SK-N-SH (cell line): ENCODE results near the gene COL4A2. TPM values are rescaled to one million over a fixed set of nuclear protein-coding genes. Genes with fewer than 3 reads are reported as not detected.

Experiments
- CTCF ChIA-PET: fragments of 300-600, 350-600 bp; formaldehyde crosslinking; extraction: SDS; loops from one replicate; lab custom pipeline; 2021; lab: Yijun Ruan, JAX
- POLR2A ChIA-PET: fragments of 350-600 bp; sonication (Branson Sonifier 250); formaldehyde crosslinking; extraction: SDS; loops from one replicate; lab custom pipeline; 2020; ENCODE audit warnings: antibody characterized with exemption, inconsistent platforms; lab: Yijun Ruan, JAX
- DNase-seq: peaks from one replicate; pipeline ENCODE4 v3.0.0; 2012
- H2AFZ ChIP-seq: fragments of 200-600 bp; sonication (generic); 2 replicates; pipeline ENCODE4 v1.8.1; 2016; ENCODE audit warnings: antibody characterized with exemption, mild to moderate bottlenecking, low read depth
- H3F3A ChIP-seq: fragments of 200-600 bp; sonication (generic); replicated peaks from 2 replicates; pipeline ENCODE3; 2016; ENCODE audit warnings: antibody characterized with exemption, mild to moderate bottlenecking; ENCODE audit not compliant: insufficient read depth
- H3K27ac ChIP-seq, 2 experiments: fragments of 200-500 bp in 1 of 2; fragments of 200-600 bp in 1 of 2; sonication (Bioruptor generic) in 1 of 2; sonication (generic), shearing (Covaris generic) in 1 of 2; 2 replicates each; pipeline versions ENCODE4 v1.5.1 to v1.6.1; 2014 to 2016; ENCODE audit warnings: low read depth in 2 of 2, inconsistent platforms in 1 of 2, low read length in 1 of 2, mild to moderate bottlenecking in 1 of 2, mixed read lengths in 1 of 2
- H3K27me3 ChIP-seq: fragments of 200-600 bp; sonication (generic), shearing (Covaris generic); 2 replicates; pipeline ENCODE4 v1.6.1; 2016; ENCODE audit warnings: mixed run types; ENCODE audit not compliant: insufficient read depth
- H3K36me3 ChIP-seq, 2 experiments: fragments of 200-500 bp in 1 of 2; fragments of 200-600 bp in 1 of 2; sonication (Bioruptor generic) in 1 of 2; sonication (generic) in 1 of 2; replicated peaks in 1 of 2; 2 replicates each; pipeline versions ENCODE3 to v1.5.1; 2014 to 2016; ENCODE audit warnings: low read length in 1 of 2, mild to moderate bottlenecking in 1 of 2; ENCODE audit not compliant: insufficient read depth in 2 of 2, control insufficient read depth in 1 of 2
- H3K4me1 ChIP-seq, 2 experiments: fragments of 200-500 bp in 1 of 2; fragments of 200-600 bp in 1 of 2; sonication (Bioruptor generic) in 1 of 2; sonication (generic), shearing (Covaris generic) in 1 of 2; 2 replicates each; pipeline versions ENCODE4 v1.5.1 to v1.6.1; 2014 to 2016; ENCODE audit warnings: low read depth in 1 of 2, low read length in 1 of 2, mixed run types in 1 of 2; ENCODE audit not compliant: insufficient read depth in 2 of 2, control insufficient read depth in 1 of 2
- H3K4me2 ChIP-seq: fragments of 200-600 bp; sonication (generic), shearing (Covaris generic); 2 replicates; pipeline ENCODE4 v1.6.1; 2017; ENCODE audit warnings: mixed run types
- H3K4me3 ChIP-seq, 2 experiments: fragments of 200-500 bp in 1 of 2; fragments of 200-600 bp in 1 of 2; sonication (Bioruptor generic) in 1 of 2; sonication (generic), shearing (Covaris generic) in 1 of 2; 2 replicates each; pipeline versions ENCODE4 v1.5.1 to v1.8.1; 2014 to 2016; ENCODE audit warnings: low read depth in 2 of 2, inconsistent platforms in 1 of 2, low read length in 1 of 2, mild to moderate bottlenecking in 1 of 2, mixed read lengths in 1 of 2, moderate library complexity in 1 of 2
- H3K79me2 ChIP-seq: fragments of 200-600 bp; sonication (generic); 2 replicates; pipeline ENCODE4 v1.8.1; 2017; ENCODE audit warnings: mild to moderate bottlenecking; ENCODE audit not compliant: insufficient read depth
- H3K9ac ChIP-seq: fragments of 200-600 bp; sonication (generic); 2 replicates; pipeline ENCODE4 v1.6.1; 2017; ENCODE audit warnings: mixed run types
- H3K9me2 ChIP-seq: fragments of 200-600 bp; sonication (generic); 2 replicates; pipeline ENCODE4 v1.6.1; 2017; ENCODE audit warnings: mixed run types
- H3K9me3 ChIP-seq: fragments of 200-600 bp; sonication (generic); 2 replicates; pipeline ENCODE4 v1.6.1; 2017; ENCODE audit warnings: mixed run types, mild to moderate bottlenecking, moderate library complexity
- H4K20me1 ChIP-seq: fragments of 200-600 bp; sonication (generic); 2 replicates; pipeline ENCODE4 v1.6.1; 2017; ENCODE audit warnings: mild to moderate bottlenecking, mixed run types; ENCODE audit not compliant: insufficient read depth
- EP300 ChIP-seq, 2 experiments: IDR thresholded peaks; 2 replicates each; pipeline versions ENCODE4 v1.4.0 to v1.6.1; 2012; ENCODE audit warnings: borderline replicate concordance in 1 of 2, low read depth in 1 of 2, low read length in 1 of 2
- GABPA ChIP-seq: IDR thresholded peaks from 2 replicates; pipeline ENCODE4 v1.4.0; 2012; ENCODE audit warnings: low read depth, mild to moderate bottlenecking
- JUND ChIP-seq: IDR thresholded peaks from 2 replicates; pipeline ENCODE4 v1.4.0; 2012
- MEF2A ChIP-seq: IDR thresholded peaks from 2 replicates; pipeline ENCODE4 v1.4.0; 2012; ENCODE audit warnings: low read depth, borderline replicate concordance
- PBX3 ChIP-seq: IDR thresholded peaks from 2 replicates; pipeline ENCODE4; 2012
- RAD21 ChIP-seq: IDR thresholded peaks from 2 replicates; pipeline ENCODE4 v1.6.1; 2012; ENCODE audit warnings: mild to moderate bottlenecking, low read length
- RCOR1 ChIP-seq: fragments of 150-350 bp; IDR thresholded peaks from 2 replicates; pipeline ENCODE4 v1.6.1; 2017; ENCODE audit warnings: antibody characterized with exemption, low read length
- RFX5 ChIP-seq: IDR thresholded peaks from 2 replicates; pipeline ENCODE4 v1.6.1; 2012; ENCODE audit warnings: mild to moderate bottlenecking, improper control_type of control experiment, low read length
- RXRA ChIP-seq: IDR thresholded peaks from 2 replicates; pipeline ENCODE4 v1.4.0; 2012; ENCODE audit warnings: low read depth, mild to moderate bottlenecking, borderline replicate concordance
- TAF1 ChIP-seq: IDR thresholded peaks from 2 replicates; pipeline ENCODE4 v1.6.1; 2012; ENCODE audit warnings: low read depth, mild to moderate bottlenecking, low read length, moderate library complexity, borderline replicate concordance
- TCF12 ChIP-seq: IDR thresholded peaks from 2 replicates; pipeline ENCODE4 v1.4.0; 2012
- USF2 ChIP-seq: fragments of 150-350 bp; IDR thresholded peaks from 2 replicates; pipeline ENCODE4 v1.6.1; 2017; ENCODE audit warnings: antibody characterized with exemption, low read length, low read depth, borderline replicate concordance
- ZBTB33 ChIP-seq: IDR thresholded peaks from 2 replicates; pipeline ENCODE4 v1.4.0; 2012; ENCODE audit warnings: low read depth, borderline replicate concordance
- WGBS: methylation state at CpG from one replicate; pipeline ENCODE4 v1.1.6; 2017; ENCODE audit warnings: low lambda C conversion rate; 5-methylcytosine and 5-hydroxymethylcytosine counted together
- polyA plus RNA-seq, 3 experiments: library from polyadenylated mRNA; depleted of rRNA; stranded (reverse); fragments of >200 nt; gene quantifications; 2 replicates each; pipeline ENCODE4 v1.2.3, GENCODE V29; 2012
- TF ChIP-seq, protein P1 (sequence below): IDR thresholded peaks from 2 replicates; pipeline ENCODE4 v1.6.1; 2012; ENCODE audit warnings: mild to moderate bottlenecking, low read depth, low read length, moderate library complexity

COL4A2 gene
- polyA plus RNA-seq, 1 of the 3 experiments (the other 2 are of a cell fraction): 137 TPM

- POLR2A ChIA-PET: no interaction called here
- H3K9ac ChIP-seq: no peak overlapping the region
- no peak overlapping the region for H3K27ac ChIP-seq
- no peaks in the 10 kb centered on the region for H3K9me3 ChIP-seq
- no peaks in the 10 kb centered on the region for H3K9me2 ChIP-seq
- H3F3A ChIP-seq: peaks cover 2% of the 10 kb centered on the region
- no peak for TF ChIP-seq GABPA
- TF ChIP-seq ZBTB33: no peak
- TF ChIP-seq RFX5: no peak
- no peak for TF ChIP-seq RAD21
- TF ChIP-seq PBX3: no peak
- no peak for TF ChIP-seq TAF1
- TF ChIP-seq TCF12: no peak
- no peak for TF ChIP-seq MEF2A
- no peak for TF ChIP-seq RCOR1
- no peak for TF ChIP-seq JUND
- TF ChIP-seq RXRA: no peak
- no peak for TF ChIP-seq USF2
- TF ChIP-seq, protein P1, sequence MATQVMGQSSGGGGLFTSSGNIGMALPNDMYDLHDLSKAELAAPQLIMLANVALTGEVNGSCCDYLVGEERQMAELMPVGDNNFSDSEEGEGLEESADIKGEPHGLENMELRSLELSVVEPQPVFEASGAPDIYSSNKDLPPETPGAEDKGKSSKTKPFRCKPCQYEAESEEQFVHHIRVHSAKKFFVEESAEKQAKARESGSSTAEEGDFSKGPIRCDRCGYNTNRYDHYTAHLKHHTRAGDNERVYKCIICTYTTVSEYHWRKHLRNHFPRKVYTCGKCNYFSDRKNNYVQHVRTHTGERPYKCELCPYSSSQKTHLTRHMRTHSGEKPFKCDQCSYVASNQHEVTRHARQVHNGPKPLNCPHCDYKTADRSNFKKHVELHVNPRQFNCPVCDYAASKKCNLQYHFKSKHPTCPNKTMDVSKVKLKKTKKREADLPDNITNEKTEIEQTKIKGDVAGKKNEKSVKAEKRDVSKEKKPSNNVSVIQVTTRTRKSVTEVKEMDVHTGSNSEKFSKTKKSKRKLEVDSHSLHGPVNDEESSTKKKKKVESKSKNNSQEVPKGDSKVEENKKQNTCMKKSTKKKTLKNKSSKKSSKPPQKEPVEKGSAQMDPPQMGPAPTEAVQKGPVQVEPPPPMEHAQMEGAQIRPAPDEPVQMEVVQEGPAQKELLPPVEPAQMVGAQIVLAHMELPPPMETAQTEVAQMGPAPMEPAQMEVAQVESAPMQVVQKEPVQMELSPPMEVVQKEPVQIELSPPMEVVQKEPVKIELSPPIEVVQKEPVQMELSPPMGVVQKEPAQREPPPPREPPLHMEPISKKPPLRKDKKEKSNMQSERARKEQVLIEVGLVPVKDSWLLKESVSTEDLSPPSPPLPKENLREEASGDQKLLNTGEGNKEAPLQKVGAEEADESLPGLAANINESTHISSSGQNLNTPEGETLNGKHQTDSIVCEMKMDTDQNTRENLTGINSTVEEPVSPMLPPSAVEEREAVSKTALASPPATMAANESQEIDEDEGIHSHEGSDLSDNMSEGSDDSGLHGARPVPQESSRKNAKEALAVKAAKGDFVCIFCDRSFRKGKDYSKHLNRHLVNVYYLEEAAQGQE: no peak
- TF ChIP-seq EP300 (IDR thresholded peaks at IDR 0.05; ENCODE audit: borderline replicate concordance in 1 of 2, low read depth in 1 of 2, low read length in 1 of 2): no peak
- 95% methylated on average over 18 of the region's 18 CpGs for WGBS
- H2AFZ ChIP-seq: no peak overlapping the region
- H3K27me3 ChIP-seq: no peaks in the 10 kb centered on the region
- peaks cover 0 to 5% of the 10 kb centered on the region in 2 experiments; a peak in 1 of 4 replicates for H3K4me1 ChIP-seq
- H3K79me2 ChIP-seq: no peaks in the 10 kb centered on the region
- H3K36me3 ChIP-seq: no peaks in the 10 kb centered on the region
- DNase-seq: no peak
- no peak overlapping the region for H3K4me3 ChIP-seq
- H3K4me2 ChIP-seq: no peak overlapping the region
- CTCF ChIA-PET: interaction anchor here (0.9 to 1.0 kb wide), 2 partner anchors 80 to 314 kb away, joined by 3 read pairs; no protein-coding TSS in a partner anchor
- H4K20me1 ChIP-seq: no peaks in the 10 kb centered on the region
Measured at GRCh38 chr13:110536006-110536693, 229.1 kb downstream of the COL4A2 start.
